ENCODE data around the gene DOP1B.

DOP1B gene

GRCh38 chr21:36156815-36157670 lies at the start of gene DOP1B:
TSS of gene DOP1B (plus strand) at chr21:36156824. CDS start at chr21:36164734, 7,910 bp downstream.
- Histone ChIP-seq H3K27ac (ENCODE audit: low read depth, low read length, poor library complexity, severe bottlenecking) (no peak within 1 kb of the TSS), H3K79me2 (ENCODE audit: insufficient read depth, low read length) (no peaks in the 10 kb centered on the region), H3K9ac (ENCODE audit: low read length) (peak within 1 kb of the TSS; percentile 60), H3F3A (ENCODE audit: insufficient read depth, low read length) (no peaks in the 10 kb centered on the region), H3K9me2 (ENCODE audit: low read depth, low read length) (no peaks in the 10 kb centered on the region), H3K4me3 (ENCODE audit: low read depth, low read length, poor library complexity, severe bottlenecking) (peak within 1 kb of the TSS; percentile 67), H3K36me3 (ENCODE audit: insufficient read depth, low read length) (no peaks in the 10 kb centered on the region), H3K4me2 (ENCODE audit: low read length) (peak within 1 kb of the TSS; percentile 86), H2AFZ (ENCODE audit: low read length) (no peak within 1 kb of the TSS), H3K9me3 (ENCODE audit: low read length) (no peaks in the 10 kb centered on the region), H3K4me1 (ENCODE audit: insufficient read depth, low read length, severe bottlenecking) (peaks cover 18% of the 10 kb centered on the region), H4K20me1 (ENCODE audit: insufficient read depth, low read length) (no peaks in the 10 kb centered on the region), H3K27me3 (ENCODE audit: insufficient read depth, low read length) (no peaks in the 10 kb centered on the region)
- TF ChIP-seq CTCF (IDR thresholded peaks at IDR 0.05; ENCODE audit: low read length): no peak
- no peak for TF ChIP-seq EZH2 (IDR thresholded peaks at IDR 0.05; ENCODE audit: borderline replicate concordance, low read length)

- no peak overlapping the region for H3K27ac ChIP-seq (ENCODE audit: low read depth, low read length, poor library complexity, severe bottlenecking)
- H3K9ac ChIP-seq (ENCODE audit: low read length): no peak overlapping the region
- no peaks in the 10 kb centered on the region for H3K36me3 ChIP-seq (ENCODE audit: insufficient read depth, low read length)
- no peaks in the 10 kb centered on the region for H3K27me3 ChIP-seq (ENCODE audit: insufficient read depth, low read length)
- H3K9me2 ChIP-seq (ENCODE audit: low read depth, low read length): no peaks in the 10 kb centered on the region
- H3K9me3 ChIP-seq (ENCODE audit: low read length): no peaks in the 10 kb centered on the region
- no peak overlapping the region for H3K4me2 ChIP-seq (ENCODE audit: low read length)
- no peak overlapping the region for H3K4me3 ChIP-seq (ENCODE audit: low read depth, low read length, poor library complexity, severe bottlenecking)
- H3F3A ChIP-seq (ENCODE audit: insufficient read depth, low read length): no peaks in the 10 kb centered on the region
- H4K20me1 ChIP-seq (ENCODE audit: insufficient read depth, low read length): no peaks in the 10 kb centered on the region
- H3K4me1 ChIP-seq (ENCODE audit: insufficient read depth, low read length, severe bottlenecking): peaks cover 26% of the 10 kb centered on the region
- no peak overlapping the region for H2AFZ ChIP-seq (ENCODE audit: low read length)
- TF ChIP-seq CTCF (IDR thresholded peaks at IDR 0.05; ENCODE audit: low read length) (no peak), EZH2 (IDR thresholded peaks at IDR 0.05; ENCODE audit: borderline replicate concordance, low read length) (no peak)
- H3K79me2 ChIP-seq (ENCODE audit: insufficient read depth, low read length): no peaks in the 10 kb centered on the region
These were observed 46.8 kb upstream of the DOP1B start for GRCh38 chr21:36109868-36110267.

- TF ChIP-seq CTCF (IDR thresholded peaks at IDR 0.05; ENCODE audit: low read length): no peak
- TF ChIP-seq EZH2 (IDR thresholded peaks at IDR 0.05; ENCODE audit: borderline replicate concordance, low read length): no peak
- H3K9me3 ChIP-seq (ENCODE audit: low read length): no peaks in the 10 kb centered on the region
- H3K9ac ChIP-seq (ENCODE audit: low read length): no peak overlapping the region
- H2AFZ ChIP-seq (ENCODE audit: low read length): no peak overlapping the region
- H3F3A ChIP-seq (ENCODE audit: insufficient read depth, low read length): no peaks in the 10 kb centered on the region
- no peaks in the 10 kb centered on the region for H3K36me3 ChIP-seq (ENCODE audit: insufficient read depth, low read length)
- no peaks in the 10 kb centered on the region for H3K27me3 ChIP-seq (ENCODE audit: insufficient read depth, low read length)
- no peaks in the 10 kb centered on the region for H4K20me1 ChIP-seq (ENCODE audit: insufficient read depth, low read length)
- H3K4me3 ChIP-seq (ENCODE audit: low read depth, low read length, poor library complexity, severe bottlenecking): no peak overlapping the region
- H3K4me1 ChIP-seq (ENCODE audit: insufficient read depth, low read length, severe bottlenecking): peaks cover 33% of the 10 kb centered on the region
- H3K4me2 ChIP-seq (ENCODE audit: low read length): no peak overlapping the region
- H3K27ac ChIP-seq (ENCODE audit: low read depth, low read length, poor library complexity, severe bottlenecking): no peak overlapping the region
- no peaks in the 10 kb centered on the region for H3K79me2 ChIP-seq (ENCODE audit: insufficient read depth, low read length)
- no peaks in the 10 kb centered on the region for H3K9me2 ChIP-seq (ENCODE audit: low read depth, low read length)
These were observed 45.4 kb upstream of the DOP1B start for GRCh38 chr21:36111238-36111637.
